GM15510 (cell line): ENCODE results near the gene LRRC72.

Source experiments
- POLR2A ChIP-seq: IDR thresholded peaks from 3 replicates; pipeline ENCODE4 v1.6.1; 2011; ENCODE audit warnings: borderline replicate concordance; ENCODE audit not compliant: insufficient read length; ENCODE audit errors: extremely low read depth

The LRRC72 gene

GRCh38 chr7:16562456-16563220, 36.0 kb downstream of the LRRC72 start:
- TF ChIP-seq POLR2A, result no peak

- TF ChIP-seq POLR2A, result no peak
These were observed 36.8 kb downstream of the LRRC72 start for GRCh38 chr7:16563281-16564022.

DNA sequence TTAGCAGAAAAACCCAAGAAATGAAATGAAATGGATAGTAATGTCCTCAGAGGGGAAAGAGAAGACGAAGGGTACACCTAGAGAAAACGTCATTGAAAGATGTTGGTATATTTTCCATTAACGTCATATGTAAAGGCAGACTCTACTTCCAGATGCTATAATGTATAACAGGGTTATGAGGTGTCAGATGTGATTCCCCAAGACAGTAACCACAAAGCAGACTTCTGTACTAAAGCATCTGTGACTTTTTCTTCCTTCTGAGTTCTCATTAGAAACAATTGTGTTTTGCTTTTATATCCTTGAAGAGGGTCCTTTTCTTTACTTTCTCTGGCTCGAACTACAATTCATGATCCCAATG, 37.4 kb downstream of the LRRC72 start:
- TF ChIP-seq POLR2A, result no peak

- TF ChIP-seq POLR2A, result no peak
These were observed 38.3 kb downstream of the LRRC72 start for GRCh38 chr7:16564909-16565426.

DNA sequence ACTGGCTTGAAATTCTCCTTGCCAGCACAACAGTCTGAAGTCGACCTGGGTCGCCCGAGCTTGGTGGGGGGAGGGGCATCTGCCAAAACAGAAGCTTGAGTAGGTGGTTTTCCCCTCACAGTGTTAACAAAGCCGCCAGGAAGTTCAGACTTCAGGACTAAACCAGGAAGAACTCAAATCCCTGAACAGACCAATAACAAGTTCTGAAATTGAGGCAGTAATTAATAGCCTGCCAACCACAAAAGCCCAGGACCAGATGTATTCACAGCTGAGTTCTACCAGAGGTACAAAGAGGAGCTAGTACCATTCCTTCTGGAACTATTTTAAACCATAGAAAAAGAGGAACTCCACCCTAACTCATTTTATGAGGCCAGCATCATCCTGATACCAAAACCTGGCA, 45.3 kb downstream of the LRRC72 start:
- TF ChIP-seq POLR2A, result no peak

DNA sequence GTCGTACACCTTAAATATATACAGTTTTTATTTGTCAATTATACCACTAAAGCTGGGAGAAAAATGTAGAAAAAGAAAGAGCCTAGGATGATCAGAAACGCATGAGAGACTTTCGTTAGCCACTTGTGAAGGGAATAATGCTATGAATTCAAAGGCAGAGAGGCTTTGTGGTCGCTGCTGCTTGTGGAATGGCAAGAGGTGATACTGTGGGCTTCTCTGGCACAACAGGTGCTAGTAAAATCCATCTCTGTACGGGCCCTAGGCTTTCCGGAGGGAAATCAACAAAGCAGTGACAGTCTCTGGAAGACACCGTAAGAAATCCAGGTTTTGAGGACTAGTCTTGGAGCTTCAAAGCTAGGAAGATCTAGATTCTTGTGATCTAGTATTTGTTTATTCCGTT, 52.6 kb downstream of the LRRC72 start:
- TF ChIP-seq POLR2A, result no peak

DNA sequence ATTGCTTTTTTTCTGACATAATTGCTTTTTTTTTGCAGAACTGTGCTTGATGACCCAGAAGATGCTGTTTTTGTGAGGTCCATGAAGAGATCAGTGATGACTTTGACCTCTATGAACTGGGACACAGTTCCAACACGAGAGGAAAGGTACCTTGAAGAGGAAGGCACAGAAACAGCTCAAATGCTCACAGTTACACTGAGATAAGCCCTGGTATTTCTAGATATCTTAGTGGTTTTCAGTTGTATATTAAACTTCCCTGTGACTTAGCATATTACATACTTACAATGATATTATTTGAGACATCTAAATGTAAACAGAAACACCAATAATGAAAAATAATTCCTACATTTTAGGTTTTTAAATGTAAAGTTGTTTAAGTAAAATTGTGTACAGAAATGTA, 54.7 kb downstream of the LRRC72 start:
- TF ChIP-seq POLR2A, result no peak

DNA sequence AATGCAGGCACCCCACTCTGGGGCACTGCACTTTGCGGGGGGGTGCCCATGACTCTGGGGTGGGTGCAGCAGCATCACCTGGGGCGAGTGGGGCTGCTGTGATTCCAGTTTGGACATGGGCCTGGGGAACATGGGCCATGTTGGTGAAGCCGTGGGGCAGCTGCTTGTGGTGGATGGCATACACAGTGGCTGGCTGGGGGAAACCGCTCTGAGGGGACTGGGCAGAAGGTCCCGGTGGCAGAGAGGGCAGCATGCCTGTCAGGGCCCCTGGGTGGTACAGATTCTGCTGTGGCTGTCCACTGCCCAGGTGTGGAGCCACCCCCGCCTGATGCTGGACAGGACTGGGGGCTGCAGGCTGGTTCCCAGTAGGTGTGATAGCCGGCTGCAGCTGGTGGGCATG, 57.2 kb downstream of the LRRC72 start:
- TF ChIP-seq POLR2A, result no peak

- no peak for TF ChIP-seq POLR2A
These were observed 58.9 kb downstream of the LRRC72 start for GRCh38 chr7:16585540-16585939.

GRCh38 chr7:16586081-16586874, 59.7 kb downstream of the LRRC72 start:
- TF ChIP-seq POLR2A, result no peak

- TF ChIP-seq POLR2A, result no peak
These were observed 60.5 kb downstream of the LRRC72 start for GRCh38 chr7:16587129-16587528.

- no peak for TF ChIP-seq POLR2A
These were observed 61.2 kb downstream of the LRRC72 start for GRCh38 chr7:16587790-16588189.

DNA sequence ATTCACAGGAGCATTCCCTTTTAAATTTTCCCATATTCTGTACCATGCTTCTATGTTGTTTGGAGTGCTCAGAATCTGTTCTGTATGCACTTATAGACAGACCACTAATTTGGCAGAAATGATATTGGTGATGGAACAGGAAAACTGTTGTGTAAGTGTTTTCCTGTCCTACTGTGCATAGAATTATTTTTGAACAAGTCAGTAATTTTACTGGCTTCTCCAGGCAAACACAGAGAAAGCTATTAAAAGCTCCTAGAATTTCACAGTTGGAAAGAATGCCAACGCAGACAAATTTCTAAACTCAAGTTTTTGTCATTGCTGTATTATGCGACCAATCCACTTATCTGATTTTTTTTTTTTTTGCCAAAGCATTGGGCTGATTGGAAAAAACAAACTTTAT, 63.3 kb downstream of the LRRC72 start:
- no peak for TF ChIP-seq POLR2A

- no peak for TF ChIP-seq POLR2A
These were observed 63.8 kb downstream of the LRRC72 start for GRCh38 chr7:16590424-16590823.

DNA sequence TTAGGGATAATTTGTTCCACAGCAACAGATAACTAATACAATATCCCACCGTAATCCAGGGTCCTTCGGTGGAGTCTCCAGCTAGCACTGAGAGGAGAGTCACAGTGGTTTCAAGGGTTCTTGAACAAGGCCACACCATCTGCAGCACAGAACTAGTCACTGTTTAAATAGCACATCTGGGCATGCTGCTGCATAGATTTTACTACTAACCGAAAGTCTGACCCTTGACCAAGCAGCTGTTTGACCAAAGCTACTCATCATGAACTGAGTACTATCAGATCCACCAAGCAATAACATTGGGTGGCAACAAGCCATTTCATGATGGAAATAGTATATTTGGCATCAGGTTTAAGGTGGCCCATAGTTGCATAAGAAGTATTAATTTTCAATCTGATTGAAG, 65.8 kb downstream of the LRRC72 start:
- no peak for TF ChIP-seq POLR2A
